ENCODE measurements around the gene ZMIZ1. TPM values are rescaled to one million over a fixed set of nuclear protein-coding genes. Genes with fewer than 3 reads are reported as not detected.

ZMIZ1 gene
- total and polyA plus RNA-seq, 4 donors: 3.9 to 19.1 (median 9.8) TPM

- TF ChIP-seq ZBTB33 (IDR thresholded peaks at IDR 0.05) (no peak), YY1 (IDR thresholded peaks at IDR 0.05) (no peak), FOXA1 (IDR thresholded peaks at IDR 0.05) (no peak), RXRA (IDR thresholded peaks at IDR 0.05) (no peak), GABPA (IDR thresholded peaks at IDR 0.05 in 1 of 2, conservative IDR thresholded peaks at IDR 0.05 in 1 of 2) (no peak), NR2F2 (IDR thresholded peaks at IDR 0.05) (no peak)
These were observed 193.4 kb downstream of the ZMIZ1 start (continued) for GRCh38 chr10:79262131-79262530.

GRCh38 chr10:79262959-79263746 lies 194.4 kb downstream of the ZMIZ1 start:
- Histone ChIP-seq H3K36me3 (ENCODE audit: control insufficient read depth in 4 of 4, insufficient read depth in 3 of 4, low read depth in 1 of 4, low read length in 3 of 4) (no peaks in the 10 kb centered on the region), H3K9ac (ENCODE audit: low read depth in 1 of 2, low read length in 2 of 2) (no peak overlapping the region), H3K27me3 (ENCODE audit: control insufficient read depth in 4 of 4, insufficient read depth in 4 of 4, low read length in 3 of 4) (no peaks in the 10 kb centered on the region), H3K4me3 (ENCODE audit: low read depth in 1 of 3, low read length in 3 of 3) (no peak overlapping the region), H3K4me1 (ENCODE audit: control insufficient read depth in 4 of 4, insufficient read depth in 4 of 4, low read length in 3 of 4) (peaks cover 1 to 14% (median 4%) of the 10 kb centered on the region in 4 donors), H3K9me3 (ENCODE audit: control insufficient read depth in 4 of 4, low read length in 3 of 4) (no peaks in the 10 kb centered on the region), H3K27ac (ENCODE audit: low read depth in 1 of 2, low read length in 2 of 2) (no peak overlapping the region)
- TF ChIP-seq SP1 (IDR thresholded peaks at IDR 0.05) (no peak), MAX (IDR thresholded peaks at IDR 0.05) (no peak), ZBTB33 (IDR thresholded peaks at IDR 0.05) (no peak), HNF4A (conservative IDR thresholded peaks at IDR 0.05) (no peak), ATF3 (IDR thresholded peaks at IDR 0.05) (no peak), TAF1 (conservative IDR thresholded peaks at IDR 0.05) (no peak)
- DNase-seq (ENCODE audit: low spot score): no peak
- 88% methylated on average over 18 of the region's 18 CpGs for WGBS

GRCh38 chr10:79263939-79264338 lies 195.2 kb downstream of the ZMIZ1 start:
- H3K4me3 ChIP-seq (ENCODE audit: low read depth in 1 of 3, low read length in 3 of 3): no peak overlapping the region
- no peak overlapping the region for H3K9ac ChIP-seq (ENCODE audit: low read depth in 1 of 2, low read length in 2 of 2)
- no peaks in the 10 kb centered on the region for H3K27me3 ChIP-seq (ENCODE audit: control insufficient read depth in 4 of 4, insufficient read depth in 4 of 4, low read length in 3 of 4)
- 97% methylated on average over 10 of the region's 10 CpGs for WGBS
- peaks cover 1 to 14% (median 4%) of the 10 kb centered on the region in 4 donors for H3K4me1 ChIP-seq (ENCODE audit: control insufficient read depth in 4 of 4, insufficient read depth in 4 of 4, low read length in 3 of 4)
- H3K36me3 ChIP-seq (ENCODE audit: control insufficient read depth in 4 of 4, insufficient read depth in 3 of 4, low read depth in 1 of 4, low read length in 3 of 4): peaks cover 0 to 4% (median 0%) of the 10 kb centered on the region in 4 donors
- no peak overlapping the region for H3K27ac ChIP-seq (ENCODE audit: low read depth in 1 of 2, low read length in 2 of 2)
- no peak for DNase-seq (ENCODE audit: low spot score)
- no peaks in the 10 kb centered on the region for H3K9me3 ChIP-seq (ENCODE audit: control insufficient read depth in 4 of 4, low read length in 3 of 4)
- TF ChIP-seq RXRA (IDR thresholded peaks at IDR 0.05) (no peak), ATF3 (IDR thresholded peaks at IDR 0.05) (no peak), REST (IDR thresholded peaks at IDR 0.05) (no peak), SP1 (IDR thresholded peaks at IDR 0.05) (no peak), ZBTB33 (IDR thresholded peaks at IDR 0.05) (no peak), TAF1 (conservative IDR thresholded peaks at IDR 0.05) (no peak), YY1 (IDR thresholded peaks at IDR 0.05) (no peak), MAX (IDR thresholded peaks at IDR 0.05) (no peak), CTCF (IDR thresholded peaks at IDR 0.05; ENCODE audit: low read depth, low read length, missing input control) (no peak), FOXA2 (IDR thresholded peaks at IDR 0.05) (no peak), GABPA (IDR thresholded peaks at IDR 0.05 in 1 of 2, conservative IDR thresholded peaks at IDR 0.05 in 1 of 2) (no peak)
